KG1 (cell line): ENCODE results near the gene EFHD2.
"Not testable (repeated sequence)": the region's sequence is repeated elsewhere in the genome, so short reads cannot be mapped to it uniquely, and the experiment has no call there.

Source experiments
- DNase-seq: peaks from one replicate; lab custom pipeline; 2025; lab: John Stamatoyannopoulos, UW

EFHD2 gene, protein sequence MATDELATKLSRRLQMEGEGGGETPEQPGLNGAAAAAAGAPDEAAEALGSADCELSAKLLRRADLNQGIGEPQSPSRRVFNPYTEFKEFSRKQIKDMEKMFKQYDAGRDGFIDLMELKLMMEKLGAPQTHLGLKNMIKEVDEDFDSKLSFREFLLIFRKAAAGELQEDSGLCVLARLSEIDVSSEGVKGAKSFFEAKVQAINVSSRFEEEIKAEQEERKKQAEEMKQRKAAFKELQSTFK

DNA sequence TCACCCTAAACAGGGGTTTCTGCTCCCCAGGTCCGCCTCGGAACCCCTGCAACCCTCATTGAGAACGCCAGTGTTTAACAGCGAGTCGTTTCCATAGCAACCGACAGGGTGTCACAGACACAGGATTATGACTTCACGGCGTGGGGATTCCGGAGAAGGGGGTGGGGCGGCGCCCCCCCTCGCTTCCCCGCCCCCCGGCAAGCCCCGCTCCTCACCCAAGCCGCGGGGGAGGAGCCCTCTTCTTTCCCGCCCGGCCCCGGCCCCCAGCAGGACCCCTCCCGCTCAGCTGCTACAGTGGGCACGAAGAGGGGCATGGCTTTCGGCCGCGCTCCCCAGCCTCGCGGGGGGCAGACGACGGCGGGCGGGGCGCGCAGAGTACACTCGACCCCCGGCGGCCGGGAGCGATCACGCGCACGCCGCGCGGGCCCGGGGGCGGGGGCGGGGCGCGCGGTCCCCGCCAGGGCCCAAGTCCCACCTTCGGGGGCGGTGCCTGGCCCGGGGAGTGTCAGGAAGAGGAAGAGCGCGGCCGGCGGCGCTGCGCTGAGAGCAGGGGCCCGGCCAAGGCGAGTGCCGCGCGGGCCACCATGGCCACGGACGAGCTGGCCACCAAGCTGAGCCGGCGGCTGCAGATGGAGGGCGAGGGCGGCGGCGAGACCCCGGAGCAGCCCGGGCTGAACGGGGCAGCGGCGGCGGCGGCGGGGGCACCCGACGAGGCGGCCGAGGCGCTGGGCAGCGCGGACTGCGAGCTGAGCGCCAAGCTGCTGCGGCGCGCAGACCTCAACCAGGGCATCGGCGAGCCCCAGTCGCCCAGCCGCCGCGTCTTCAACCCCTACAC, at the start of gene EFHD2:
TSS of gene EFHD2 (plus strand) at position 501 of the 835 bp plus-strand sequence. CDS start at position 585, 84 bp downstream.
- DNase-seq = peak; percentile 67

DNA sequence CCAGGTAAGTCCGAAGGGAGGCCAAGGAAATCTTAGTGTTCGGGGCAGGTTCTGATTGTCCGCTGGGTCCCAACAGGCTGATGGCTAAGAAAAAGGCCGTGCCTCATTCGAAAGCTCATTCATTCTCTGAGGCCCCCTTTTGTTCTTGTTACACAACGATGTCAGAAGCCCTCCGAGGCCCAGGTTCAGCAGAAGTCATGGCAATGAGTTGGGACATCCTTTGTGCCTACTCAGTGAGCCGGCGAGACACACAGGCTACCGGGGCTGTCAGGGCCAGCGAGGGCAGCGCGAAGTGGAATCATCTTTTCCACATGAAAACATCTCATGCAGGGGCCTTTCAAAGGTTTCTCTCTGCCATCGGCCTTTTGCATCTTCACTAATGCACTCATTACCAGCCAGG, 49.0 kb upstream of the EFHD2 start:
- DNase-seq = no peak

DNA sequence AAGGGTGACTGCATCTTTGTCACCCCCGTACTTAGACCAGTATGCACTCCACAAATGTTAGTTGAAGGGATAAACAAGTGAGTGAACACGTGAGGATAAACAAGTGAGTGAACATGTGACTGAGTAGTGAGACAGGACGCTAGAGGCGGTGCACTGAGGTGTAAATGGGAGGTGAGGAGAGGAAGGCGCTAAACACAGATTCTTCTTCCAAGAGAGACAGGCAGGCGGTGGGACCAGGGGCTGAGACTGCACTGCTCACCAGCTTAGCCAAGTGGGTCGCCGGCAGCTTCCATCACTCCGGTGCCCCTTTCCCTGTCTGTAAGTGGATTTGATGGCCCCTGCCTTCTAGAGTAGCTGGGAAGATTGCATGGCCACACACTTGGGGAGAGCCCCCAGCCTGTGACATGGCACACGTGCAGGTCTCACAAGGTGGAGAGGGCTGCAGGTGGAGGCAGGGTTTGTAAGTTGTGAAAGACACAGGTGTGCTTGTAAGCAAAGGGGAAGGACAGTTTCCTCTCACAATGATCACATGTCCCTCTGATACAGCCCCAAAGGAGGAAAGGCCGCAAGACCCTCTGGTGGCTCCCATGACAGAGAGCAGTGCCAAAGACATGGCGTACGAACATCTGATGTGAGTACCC, 47.5 kb upstream of the EFHD2 start:
- no peak for DNase-seq

GRCh38 chr1:15362737-15363128, 47.0 kb upstream of the EFHD2 start:
- DNase-seq = no peak

- DNase-seq = no peak
Measured at GRCh38 chr1:15364740-15365139, 44.9 kb upstream of the EFHD2 start.

- no peak for DNase-seq
Measured at GRCh38 chr1:15368888-15369287, 40.8 kb upstream of the EFHD2 start.

- no peak for DNase-seq
Measured at GRCh38 chr1:15370268-15370667, 39.4 kb upstream of the EFHD2 start.

DNA sequence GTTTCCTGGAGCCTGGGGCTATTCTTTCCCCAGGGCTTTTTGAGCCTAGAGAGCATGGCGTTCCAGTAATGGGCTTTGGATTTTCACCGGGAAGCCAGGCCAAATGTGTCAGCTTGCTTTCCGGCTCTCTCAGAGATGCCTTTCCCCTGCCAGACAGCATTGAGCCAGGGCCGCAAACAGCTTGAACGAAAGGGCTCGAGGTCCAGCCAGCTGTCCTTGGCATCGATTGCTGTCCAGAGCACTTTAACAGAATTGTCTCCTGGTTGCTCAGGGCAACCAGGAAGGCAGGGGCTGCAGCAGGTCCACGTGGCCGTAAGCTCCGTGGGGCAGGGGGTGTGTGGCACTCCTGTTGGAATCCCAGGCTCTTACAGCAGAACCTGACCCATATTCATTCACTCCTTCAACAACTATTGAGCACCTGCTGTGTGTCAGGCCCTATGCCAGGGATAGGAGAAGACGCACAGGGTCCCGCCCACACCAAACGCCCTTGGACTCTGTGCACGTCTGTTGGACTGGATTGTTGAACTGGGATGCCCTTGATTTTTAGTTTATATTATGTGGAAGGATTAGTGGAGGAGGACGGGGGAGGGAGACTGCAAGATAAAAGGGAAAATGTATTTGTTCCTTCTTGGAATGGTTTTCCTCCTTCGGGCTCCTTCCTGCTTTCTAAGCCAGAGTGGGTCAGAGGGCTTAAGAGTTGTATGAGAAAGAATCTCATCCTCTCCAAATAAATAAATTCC, 38.7 kb upstream of the EFHD2 start:
- no peak for DNase-seq

DNA sequence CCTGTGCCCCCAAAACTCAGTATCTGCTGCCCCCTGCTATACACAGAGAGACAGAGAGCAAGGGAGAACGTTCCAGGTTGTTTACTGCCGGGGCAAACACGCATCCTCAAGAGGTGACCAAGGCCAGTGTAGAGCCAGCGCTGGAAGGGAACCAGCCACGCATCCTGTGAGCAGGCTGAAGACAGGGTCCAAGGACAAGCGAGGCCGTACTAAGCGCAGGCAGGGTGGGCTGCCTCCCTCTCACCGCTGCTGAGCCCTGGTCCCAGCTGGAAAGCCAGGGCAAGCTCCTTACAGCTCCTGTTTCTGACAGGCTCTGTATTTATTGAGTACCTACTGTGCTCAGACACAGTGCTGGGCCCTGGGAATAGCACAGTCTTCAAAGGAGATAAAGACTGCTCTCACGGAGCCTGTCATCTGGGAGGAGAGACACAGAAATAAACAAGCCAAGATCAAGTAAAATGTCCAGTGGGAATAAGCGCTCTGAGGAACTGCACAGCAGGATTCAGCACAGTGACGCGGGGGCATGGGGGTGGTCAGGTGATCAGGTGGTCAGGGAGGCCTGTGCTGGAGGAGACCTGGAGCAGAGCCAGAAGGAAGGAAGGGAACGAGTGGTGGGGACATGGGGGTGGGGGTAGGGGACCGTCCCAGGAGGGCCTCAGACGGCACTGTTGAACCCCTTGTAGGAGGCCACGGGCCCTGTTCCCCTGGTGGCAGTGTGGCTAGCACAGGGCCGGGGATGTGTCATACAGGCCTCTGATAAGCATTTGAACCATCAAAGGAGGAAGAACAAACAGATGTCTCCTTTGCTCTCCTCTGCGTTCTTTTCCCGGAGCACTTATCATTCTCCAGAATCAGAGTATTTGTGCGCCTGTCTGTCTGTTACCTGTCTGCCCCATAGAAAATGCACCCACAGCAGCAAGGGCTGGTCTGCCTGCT, 37.8 kb upstream of the EFHD2 start:
- no peak for DNase-seq

- DNase-seq = no peak
Measured at GRCh38 chr1:15378729-15379128, 31.0 kb upstream of the EFHD2 start.

DNA sequence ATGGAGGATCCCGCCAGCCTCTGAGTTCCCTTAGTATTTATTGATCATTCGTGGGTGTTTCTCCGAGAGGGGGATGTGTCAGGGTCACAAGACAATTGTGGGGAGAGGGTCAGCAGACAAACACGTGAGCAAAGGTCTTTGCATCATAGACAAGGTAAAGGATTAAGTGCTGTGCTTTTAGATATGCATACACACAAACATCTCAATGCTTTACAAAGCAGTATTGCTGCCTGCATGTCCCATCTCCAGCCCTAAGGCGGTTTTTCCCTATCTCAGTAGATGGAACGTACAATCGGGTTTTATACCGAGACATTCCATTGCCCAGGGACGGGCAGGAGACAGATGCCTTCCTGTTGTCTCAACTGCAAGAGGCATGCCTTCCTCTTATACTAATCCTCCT, 30.5 kb upstream of the EFHD2 start:
- DNase-seq = not testable (repeated sequence)

DNA sequence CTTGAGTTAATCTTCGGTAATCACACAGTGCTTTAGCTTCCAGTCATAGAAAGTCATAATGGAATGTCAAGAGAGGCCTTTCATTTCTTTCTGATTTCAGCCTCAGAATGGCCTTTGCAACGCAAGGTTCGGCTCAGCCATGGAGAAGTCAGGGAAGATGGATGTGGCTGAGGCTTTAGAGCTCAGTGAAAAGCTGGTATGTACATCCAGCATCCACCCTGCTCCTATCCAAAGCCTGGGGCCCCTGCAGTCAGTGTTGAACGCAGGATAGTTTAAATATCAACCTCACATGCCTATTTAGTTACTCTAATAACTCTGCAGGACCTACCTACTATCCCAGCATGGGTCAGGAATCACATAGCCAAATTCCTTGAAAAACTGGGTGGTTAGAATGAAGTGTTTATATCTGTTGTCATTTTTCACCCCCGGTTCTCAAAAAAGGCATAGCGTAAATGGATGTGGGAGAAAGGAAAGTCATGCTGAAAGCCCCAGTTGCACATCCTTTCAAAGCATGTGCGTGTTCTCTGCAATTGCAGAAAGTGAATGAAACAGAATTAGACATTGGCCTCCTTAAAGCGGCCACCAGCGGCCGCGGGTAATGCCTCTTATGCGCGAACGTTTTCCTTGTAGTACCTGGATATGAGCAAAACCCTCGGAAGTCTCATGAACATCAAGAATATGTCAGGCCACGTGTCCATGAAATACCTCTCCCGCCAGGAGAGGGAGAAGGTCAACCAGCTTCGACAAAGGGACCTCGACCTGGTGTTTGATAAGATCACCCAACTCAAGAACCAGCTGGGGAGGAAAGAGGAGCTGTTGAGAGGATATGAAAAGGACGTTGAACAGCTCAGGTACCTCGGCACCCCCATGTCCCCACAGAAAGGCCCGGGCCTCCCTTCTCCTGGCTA, 28.8 kb upstream of the EFHD2 start:
- no peak for DNase-seq

DNA sequence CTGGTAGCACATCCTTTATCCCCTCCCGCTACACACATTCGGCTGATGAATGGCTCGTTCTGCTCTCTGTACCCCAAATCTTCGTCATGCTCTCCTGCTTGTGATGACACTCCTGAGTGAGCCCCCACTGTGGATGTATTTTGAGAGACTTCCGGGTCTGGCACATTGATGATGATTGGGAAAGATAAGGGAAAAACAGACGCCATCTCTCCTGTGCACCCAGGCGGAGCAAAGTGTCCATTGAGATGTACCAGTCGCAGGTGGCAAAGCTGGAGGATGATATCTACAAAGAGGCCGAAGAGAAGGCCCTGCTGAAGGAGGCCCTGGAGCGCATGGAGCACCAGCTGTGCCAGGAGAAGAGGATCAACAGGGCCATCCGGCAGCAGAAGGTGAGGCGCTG, 27.9 kb upstream of the EFHD2 start:
- DNase-seq = no peak

- DNase-seq = no peak
Measured at GRCh38 chr1:15382601-15383518, 26.8 kb upstream of the EFHD2 start.

DNA sequence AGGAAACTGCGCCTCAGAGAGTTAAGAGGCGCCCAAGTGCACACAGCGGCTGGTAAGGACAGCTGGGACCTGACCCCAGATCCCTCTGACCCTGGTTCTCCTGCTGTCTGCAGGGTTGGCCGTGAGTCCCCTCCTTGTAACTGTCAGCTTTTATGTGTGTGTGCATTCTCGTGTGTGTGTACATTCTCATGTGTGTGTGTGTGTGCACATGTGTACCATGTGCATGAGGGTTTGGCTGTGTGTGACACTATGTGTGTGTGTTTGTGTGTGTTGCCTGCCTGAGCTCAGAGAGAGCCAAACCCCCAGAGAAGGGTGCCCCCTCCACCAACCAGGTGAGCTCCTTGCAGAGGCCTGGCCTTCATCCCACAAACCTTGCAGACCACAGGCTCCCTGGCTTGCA, 25.9 kb upstream of the EFHD2 start:
- DNase-seq = no peak

DNA sequence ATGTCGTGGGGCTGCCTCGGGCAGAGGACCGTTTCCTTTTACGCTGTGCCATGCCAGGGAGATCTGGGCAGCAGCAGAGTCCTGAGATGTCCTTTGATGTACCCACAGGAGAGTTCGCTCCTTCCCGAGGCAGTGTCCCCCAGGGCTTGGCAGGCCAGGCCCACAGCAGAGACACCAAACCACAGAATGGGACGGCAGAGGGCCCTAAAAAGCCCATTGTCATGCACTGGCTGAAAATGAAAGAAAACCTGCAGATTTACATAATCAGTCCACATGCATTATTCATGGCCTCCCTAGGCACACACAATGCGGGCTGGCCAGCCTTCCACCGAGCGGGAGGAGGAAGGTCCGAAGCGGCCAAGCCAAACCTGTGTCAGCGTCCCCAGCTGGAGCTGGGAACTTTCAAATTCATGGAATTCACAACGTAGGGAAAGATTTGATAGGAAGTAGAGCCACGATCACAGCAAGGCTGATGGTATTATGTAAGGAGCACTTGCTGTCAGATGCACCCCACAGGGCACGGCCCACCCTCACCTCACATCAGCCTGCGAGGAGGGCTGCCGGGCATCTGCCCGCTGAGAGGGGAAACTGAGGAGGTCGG, 25.3 kb upstream of the EFHD2 start:
- no peak for DNase-seq

- DNase-seq = no peak
Measured at GRCh38 chr1:15385420-15385819, 24.3 kb upstream of the EFHD2 start.

- no peak for DNase-seq
Measured at GRCh38 chr1:15386164-15386749, 23.4 kb upstream of the EFHD2 start.
